Activated T-cell treated with anti-CD3 and anti-CD28 coated beads for 4 hours (primary cell): ENCODE data around the gene PALMD.

Experiments
- DNase-seq: peaks from one replicate; pipeline ENCODE4 v3.0.0-alpha.2; 2020

The PALMD gene

GRCh38 chr1:99662539-99663080 is 16.7 kb downstream of the PALMD start:
- no peak for DNase-seq

GRCh38 chr1:99663501-99663900 is 17.6 kb downstream of the PALMD start:
- no peak for DNase-seq

- DNase-seq: no peak
Measured at GRCh38 chr1:99665212-99665611, 19.3 kb downstream of the PALMD start.

- no peak for DNase-seq
Measured at GRCh38 chr1:99669376-99669775, 23.5 kb downstream of the PALMD start.

GRCh38 chr1:99669821-99670220 is 23.9 kb downstream of the PALMD start:
- DNase-seq: no peak

GRCh38 chr1:99670583-99670982 is 24.7 kb downstream of the PALMD start:
- no peak for DNase-seq

- DNase-seq: no peak
Measured at GRCh38 chr1:99672038-99672437, 26.1 kb downstream of the PALMD start.

GRCh38 chr1:99672530-99673213 is 26.8 kb downstream of the PALMD start:
- DNase-seq: no peak

GRCh38 chr1:99673315-99673714 is 27.4 kb downstream of the PALMD start:
- no peak for DNase-seq

- DNase-seq: no peak
Measured at GRCh38 chr1:99674115-99675064, 28.5 kb downstream of the PALMD start.

- no peak for DNase-seq
Measured at GRCh38 chr1:99675292-99675691, 29.4 kb downstream of the PALMD start.

- no peak for DNase-seq
Measured at GRCh38 chr1:99675994-99676393, 30.1 kb downstream of the PALMD start.

GRCh38 chr1:99676876-99677275 is 31.0 kb downstream of the PALMD start:
- DNase-seq: no peak

GRCh38 chr1:99677416-99677815 is 31.5 kb downstream of the PALMD start:
- no peak for DNase-seq

GRCh38 chr1:99680270-99680669 is 34.4 kb downstream of the PALMD start:
- DNase-seq: no peak

GRCh38 chr1:99681583-99681982 is 35.7 kb downstream of the PALMD start:
- DNase-seq: no peak

- DNase-seq: no peak
Measured at GRCh38 chr1:99682291-99682751, 36.4 kb downstream of the PALMD start.

- DNase-seq: no peak
Measured at GRCh38 chr1:99685516-99686180, 39.7 kb downstream of the PALMD start.

GRCh38 chr1:99691175-99691574 is 45.3 kb downstream of the PALMD start:
- DNase-seq: no peak

GRCh38 chr1:99696616-99697015 is 50.7 kb downstream of the PALMD start:
- no peak for DNase-seq

GRCh38 chr1:99697580-99697979 is 51.7 kb downstream of the PALMD start:
- DNase-seq: no peak

- no peak for DNase-seq
Measured at GRCh38 chr1:99700020-99700419, 54.1 kb downstream of the PALMD start.

GRCh38 chr1:99702221-99702620 is 56.3 kb downstream of the PALMD start:
- no peak for DNase-seq
